Endothelial cell of umbilical vein (primary cell): Measurements from ENCODE around the gene CLIP1. TPM values are rescaled to one million over a fixed set of nuclear protein-coding genes. Genes with fewer than 3 reads are reported as not detected.

Experiments used
- BruUV-seq: library from RNA; stranded (reverse); fragments of 400-500 nt; replicated peaks from 2 replicates; lab custom pipeline; 2021; lab: Mats Ljungman, UMichigan
- CTCF ChIA-PET: fragments of 300-600, 350-600 bp; sonication (Branson Sonifier 250); formaldehyde crosslinking; loops from one replicate; lab custom pipeline; 2021; ENCODE audit warnings: antibody characterized with exemption, inconsistent platforms; lab: Charles Lee
- POLR2A ChIA-PET: fragments of 300-600, 350-600 bp; sonication (Branson Sonifier 250); formaldehyde crosslinking; loops from one replicate; lab custom pipeline; 2021; ENCODE audit warnings: antibody characterized with exemption, inconsistent platforms; lab: Charles Lee
- DNase-seq: peaks from one replicate; pipeline ENCODE4 v3.0.0-alpha.2; 2011; ENCODE audit warnings: low read depth, low spot score
- FAIRE-seq: peaks from 2 replicates; lab custom pipeline; 2011; peaks lifted over from hg19 to GRCh38; lab: Jason Lieb, UNC
- H2AFZ ChIP-seq: 2 replicates; pipeline ENCODE4 v1.6.0; 2012; ENCODE audit warnings: low read depth, low read length, control low read depth, inconsistent platforms
- H3K27ac ChIP-seq: 2 replicates; pipeline ENCODE4 v1.5.1; 2011; ENCODE audit warnings: low read depth, mild to moderate bottlenecking, control low read depth, low read length, moderate library complexity; ENCODE audit not compliant: insufficient read depth
- H3K27me3 ChIP-seq, 2 experiments: 2 replicates each; pipeline versions ENCODE4 v1.6.0 to v1.6.1; 2011; ENCODE audit warnings: low read length in 2 of 2, mixed read lengths in 1 of 2; ENCODE audit not compliant: control insufficient read depth in 2 of 2, insufficient read depth in 2 of 2
- H3K36me3 ChIP-seq, 2 experiments: 2 replicates in 1 of 2; 3 replicates in 1 of 2; pipeline ENCODE4 v1.5.1; 2011; ENCODE audit warnings: low read length in 2 of 2, mild to moderate bottlenecking in 1 of 2, moderate library complexity in 1 of 2; ENCODE audit not compliant: control insufficient read depth in 2 of 2, insufficient read depth in 2 of 2; ENCODE audit errors: extremely low read depth in 1 of 2
- H3K4me1 ChIP-seq: 3 replicates; pipeline ENCODE4 v1.5.1; 2011; ENCODE audit warnings: mild to moderate bottlenecking, low read length; ENCODE audit not compliant: control insufficient read depth, insufficient read depth; ENCODE audit errors: extremely low read depth
- H3K4me2 ChIP-seq: 2 replicates; pipeline ENCODE4 v1.6.1; 2011; ENCODE audit warnings: low read length, control low read depth, mixed read lengths; ENCODE audit not compliant: insufficient read depth
- H3K4me3 ChIP-seq, 3 experiments: fragments of 200-600 bp in 1 of 3; sonication (generic), shearing (Covaris generic) in 1 of 3; replicated peaks in 1 of 3; 2 replicates each; pipeline ENCODE4 v1.5.1; 2011 to 2016; ENCODE audit warnings: control low read depth in 3 of 3, low read length in 3 of 3, mild to moderate bottlenecking in 2 of 3, inconsistent platforms in 1 of 3, low read depth in 1 of 3, moderate library complexity in 1 of 3; ENCODE audit not compliant: insufficient read depth in 1 of 3
- H3K79me2 ChIP-seq: 2 replicates; pipeline ENCODE4 v1.6.0; 2012; ENCODE audit warnings: low read length, inconsistent platforms; ENCODE audit not compliant: control insufficient read depth, insufficient read depth
- H3K9ac ChIP-seq: replicated peaks from 2 replicates; pipeline ENCODE3; 2011; ENCODE audit warnings: low read length, control low read depth; ENCODE audit not compliant: insufficient read depth; ENCODE audit errors: extremely low read depth
- H3K9me1 ChIP-seq: replicated peaks from 3 replicates; pipeline ENCODE4 v1.6.0; 2011; ENCODE audit warnings: mild to moderate bottlenecking, low read length; ENCODE audit not compliant: control insufficient read depth, insufficient read depth; ENCODE audit errors: extremely low read depth
- H3K9me3 ChIP-seq: replicated peaks from 2 replicates; pipeline ENCODE4 v1.5.1; 2012; ENCODE audit warnings: low read length, inconsistent platforms; ENCODE audit not compliant: control insufficient read depth, insufficient read depth
- H4K20me1 ChIP-seq: replicated peaks from 2 replicates; pipeline ENCODE3; 2011; ENCODE audit warnings: mild to moderate bottlenecking, low read length; ENCODE audit not compliant: control insufficient read depth, insufficient read depth; ENCODE audit errors: extremely low read depth
- CTCF ChIP-seq, 2 donors: IDR thresholded peaks; 1 replicate in 1 of 2; 2 replicates in 1 of 2; pipeline ENCODE4 v1.5.1; 2011; ENCODE audit warnings: low read length in 2 of 2, mild to moderate bottlenecking in 2 of 2, moderate library complexity in 2 of 2, control low read depth in 1 of 2, inconsistent platforms in 1 of 2, low read depth in 1 of 2; ENCODE audit not compliant: insufficient read depth in 1 of 2; ENCODE audit errors: extremely low read depth in 1 of 2
- GATA2 ChIP-seq: IDR thresholded peaks from 2 replicates; pipeline ENCODE4 v1.7.0; 2011; ENCODE audit warnings: low read depth, mild to moderate bottlenecking, moderate library complexity, mixed read lengths, low read length; ENCODE audit not compliant: insufficient read length, insufficient read depth
- JUN ChIP-seq: IDR thresholded peaks from 2 replicates; pipeline ENCODE4 v1.6.1; 2011; ENCODE audit warnings: borderline replicate concordance, low read depth; ENCODE audit not compliant: insufficient read length, insufficient read depth
- MYC ChIP-seq: IDR thresholded peaks from one replicate; pipeline ENCODE4 v1.6.1; 2011; ENCODE audit warnings: mild to moderate bottlenecking, low read depth, low read length
- POLR2A ChIP-seq: IDR thresholded peaks from 2 replicates; pipeline ENCODE4 v1.6.1; 2012; ENCODE audit warnings: low read depth, mild to moderate bottlenecking, control low read depth, low read length
- POLR2AphosphoS5 ChIP-seq: IDR thresholded peaks from 2 replicates; pipeline ENCODE4 v1.6.1; 2012; ENCODE audit warnings: low read depth, mild to moderate bottlenecking, control low read depth, low read length, moderate library complexity; ENCODE audit not compliant: insufficient read depth
- dilution Hi-C: fragments of 300-500 bp; cut with MboI; formaldehyde crosslinking; loops from one replicate; pipeline ENCODE4 v1.15.0; 2019; ENCODE audit warnings: low sequenced_read_pairs; ENCODE audit not compliant: extremely low pct_ligation_motif_present
- intact Hi-C: fragments of 100-400 bp; cut with micrococcal nuclease; formaldehyde crosslinking; loops from one replicate; pipeline ENCODE4 v1.10.0; 2022
- polyA plus RNA-seq, 4 experiments: library from polyadenylated mRNA; depleted of rRNA in 3 of 4; stranded (reverse) in 3 of 4; unstranded in 1 of 4; fragments of >200 nt; gene quantifications; 2 replicates each; pipeline versions ENCODE4 v1.2.1 to v1.2.3, GENCODE V29; 2011 to 2012; ENCODE audit warnings: missing spikeins in 1 of 4
- total RNA-seq: library from RNA; stranded (reverse); gene quantifications from 2 replicates; pipeline ENCODE4 v1.2.3, GENCODE V29; 2021
- TF ChIP-seq, protein P1 (sequence below): IDR thresholded peaks from 2 replicates; pipeline ENCODE4 v1.6.1; 2011; ENCODE audit not compliant: insufficient read depth, insufficient read length

Gene CLIP1
- total and polyA plus RNA-seq, 2 donors (not counting 3 experiments of a cell fraction or from before 2014, with no cell fraction given) = 56.5 to 84.3 TPM

DNA sequence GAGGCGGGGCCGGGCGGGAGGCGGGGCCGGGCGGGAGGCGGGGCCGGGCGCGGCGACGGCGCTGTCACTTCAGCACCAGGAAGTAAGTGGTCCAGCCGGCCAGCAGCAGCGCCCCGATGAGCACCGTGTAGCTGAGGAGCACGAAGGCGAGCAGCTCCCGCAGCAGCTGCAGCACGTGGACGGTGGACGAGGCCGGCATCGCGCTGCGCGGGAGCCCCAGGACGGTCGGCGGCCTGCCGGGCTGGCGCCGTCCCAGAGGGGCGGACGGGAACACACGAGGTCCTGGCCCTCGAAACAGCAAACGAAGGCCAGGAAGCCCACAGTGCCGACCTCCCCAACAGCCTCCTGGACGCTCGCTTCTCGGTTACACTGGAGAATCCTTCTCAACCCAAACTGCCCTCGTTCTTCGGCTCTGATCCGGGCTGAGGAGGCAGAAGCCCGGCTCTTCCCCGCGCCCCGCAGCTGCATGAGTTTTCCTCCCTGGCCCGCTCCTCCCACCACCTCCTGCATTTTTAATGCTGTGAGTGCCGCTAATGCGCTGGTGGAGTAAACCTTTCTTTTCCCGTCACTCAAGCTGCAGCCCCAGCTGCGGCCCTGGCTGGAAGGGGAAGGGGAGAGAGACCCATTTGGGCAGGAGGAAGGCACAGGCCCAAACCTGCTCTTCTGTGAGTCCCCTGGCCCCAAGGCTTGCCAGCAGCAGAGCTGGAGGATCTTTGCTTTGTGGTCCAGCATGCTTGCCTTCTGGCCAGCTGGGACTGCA is 195.9 kb downstream of the CLIP1 start:
- POLR2A ChIA-PET = interaction anchor here (0.6 kb wide), 1 partner anchor 425 kb away, joined by 4 read pairs; no protein-coding TSS in a partner anchor
- FAIRE-seq (no peak), DNase-seq (no peak)
- Histone ChIP-seq H3K36me3 (peaks cover 4 to 10% of the 10 kb centered on the region in 2 experiments), H3K4me2 (peak overlapping the region; percentile 0), H3K9me3 (no peaks in the 10 kb centered on the region), H3K27ac (no peak overlapping the region), H3K4me3 (peak overlapping the region in 1 of 3 experiments; percentile 29), H3K27me3 (no peaks in the 10 kb centered on the region), H3K79me2 (peaks cover 27% of the 10 kb centered on the region), H4K20me1 (no peaks in the 10 kb centered on the region), H3K9ac (no peak overlapping the region), H3K9me1 (no peaks in the 10 kb centered on the region), H3K4me1 (peaks cover 10% of the 10 kb centered on the region), H2AFZ (peak overlapping the region; percentile 42)
- TF ChIP-seq JUN = no peak
- peak; percentile 41 for TF ChIP-seq POLR2AphosphoS5
- TF ChIP-seq CTCF (IDR thresholded peaks at IDR 0.05; ENCODE audit: extremely low read depth in 1 of 2, insufficient read depth in 1 of 2, low read depth in 1 of 2, low read length in 2 of 2) = no peak
- TF ChIP-seq MYC = no peak
- TF ChIP-seq, protein P1, sequence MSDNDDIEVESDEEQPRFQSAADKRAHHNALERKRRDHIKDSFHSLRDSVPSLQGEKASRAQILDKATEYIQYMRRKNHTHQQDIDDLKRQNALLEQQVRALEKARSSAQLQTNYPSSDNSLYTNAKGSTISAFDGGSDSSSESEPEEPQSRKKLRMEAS = peak; percentile 99
- TF ChIP-seq GATA2 = no peak
- no peak for TF ChIP-seq POLR2A
- BruUV-seq = no TSS peak
- dilution Hi-C loops (no loop called here), intact Hi-C loops (loop anchor here (1.0 to 5.0 kb wide), 2 partner anchors 40 to 526 kb away; partner anchors contain the start of genes DENR and VPS33A)
- CTCF ChIA-PET = interaction anchor here (0.7 to 1.7 kb wide), 4 partner anchors 14 to 137 kb away, joined by 3 to 5 read pairs (median 3); no protein-coding TSS in a partner anchor
